HepG2 (cell line): ENCODE results near the gene DCAF7. TPM values are rescaled to one million over a fixed set of nuclear protein-coding genes. Genes with fewer than 3 reads are reported as not detected.

Experiments
- ARID4A ChIP-seq: sonication (generic); formaldehyde crosslinking; IDR thresholded peaks from 2 replicates; pipeline ENCODE4 v1.5.0; 2020; ENCODE audit warnings: mild to moderate bottlenecking, missing genetic modification reagents, borderline replicate concordance
- CC2D1A ChIP-seq: sonication (generic); formaldehyde crosslinking; IDR thresholded peaks from 2 replicates; pipeline ENCODE4 v1.8.1; 2023; ENCODE audit warnings: mild to moderate bottlenecking, missing genetic modification reagents
- CREBL2 ChIP-seq: sonication (generic); formaldehyde crosslinking; IDR thresholded peaks from 2 replicates; pipeline ENCODE4 v1.8.1; 2023; ENCODE audit warnings: missing genetic modification reagents, mild to moderate bottlenecking, borderline replicate concordance
- HOXD1 ChIP-seq: sonication (generic); formaldehyde crosslinking; IDR thresholded peaks from 2 replicates; pipeline ENCODE4 v1.5.0; 2020; ENCODE audit warnings: missing genetic modification reagents
- KLF15 ChIP-seq: sonication (generic); formaldehyde crosslinking; IDR thresholded peaks from 2 replicates; pipeline ENCODE4 v1.8.1; 2023; ENCODE audit warnings: borderline replicate concordance, mild to moderate bottlenecking, inconsistent platforms, missing genetic modification reagents, mixed read lengths
- KLF9 ChIP-seq: IDR thresholded peaks from 2 replicates; pipeline ENCODE4 v1.6.1; 2016; ENCODE audit warnings: low read depth
- PRPF4 ChIP-seq: fragments of 200-400 bp; formaldehyde crosslinking; IDR thresholded peaks from 2 replicates; pipeline ENCODE4 v1.6.1; 2016; ENCODE audit warnings: low read length, low read depth; ENCODE audit not compliant: poor library complexity, severe bottlenecking
- RAD21 ChIP-seq: fragments of 450-650 bp; formaldehyde crosslinking; IDR thresholded peaks from 2 replicates; pipeline ENCODE4 v1.5.0; 2020; ENCODE audit warnings: mild to moderate bottlenecking
- SMARCC2 ChIP-seq: fragments of 450-650 bp; IDR thresholded peaks from 2 replicates; pipeline ENCODE4 v1.6.1; 2017; ENCODE audit warnings: antibody characterized with exemption, mild to moderate bottlenecking
- STAG1 ChIP-seq: sonication (generic); formaldehyde crosslinking; IDR thresholded peaks from 2 replicates; pipeline ENCODE4 v1.4.0; 2020; ENCODE audit warnings: missing genetic modification reagents
- TBP ChIP-seq: sonication (generic); formaldehyde crosslinking; IDR thresholded peaks from 2 replicates; pipeline ENCODE4 v1.5.0; 2020; ENCODE audit warnings: missing genetic modification reagents
- THAP7 ChIP-seq: sonication (generic); formaldehyde crosslinking; IDR thresholded peaks from 2 replicates; pipeline ENCODE4 v1.8.1; 2023; ENCODE audit warnings: mild to moderate bottlenecking, missing genetic modification reagents
- TP53 ChIP-seq: sonication (generic); formaldehyde crosslinking; conservative IDR thresholded peaks from 2 replicates; pipeline ENCODE4 v1.4.0; 2020; ENCODE audit warnings: missing genetic modification reagents
- YEATS4 ChIP-seq: sonication (generic); formaldehyde crosslinking; IDR thresholded peaks from 2 replicates; pipeline ENCODE4 v1.4.0; 2020; ENCODE audit warnings: missing genetic modification reagents, borderline replicate concordance
- ZNF234 ChIP-seq: sonication (generic); formaldehyde crosslinking; conservative IDR thresholded peaks from 2 replicates; pipeline ENCODE4 v1.5.1; 2020; ENCODE audit warnings: mild to moderate bottlenecking, missing genetic modification reagents
- ZNF292 ChIP-seq: sonication (generic); formaldehyde crosslinking; IDR thresholded peaks from 2 replicates; pipeline ENCODE4 v1.8.1; 2022; ENCODE audit warnings: mild to moderate bottlenecking, low read depth, missing genetic modification reagents, borderline replicate concordance
- ZNF382 ChIP-seq: sonication (generic); formaldehyde crosslinking; IDR thresholded peaks from 2 replicates; pipeline ENCODE4 v1.5.0; 2020; ENCODE audit warnings: missing genetic modification reagents, mild to moderate bottlenecking, borderline replicate concordance
- ZNF512 ChIP-seq: sonication (generic); formaldehyde crosslinking; IDR thresholded peaks from 2 replicates; pipeline ENCODE4 v1.4.0; 2020; ENCODE audit warnings: mild to moderate bottlenecking, missing genetic modification reagents
- ZNF557 ChIP-seq: sonication (generic); formaldehyde crosslinking; IDR thresholded peaks from 2 replicates; pipeline ENCODE4 v1.4.0; 2020; ENCODE audit warnings: missing genetic modification reagents
- ZNF629 ChIP-seq: sonication (generic); formaldehyde crosslinking; conservative IDR thresholded peaks from 2 replicates; pipeline ENCODE4 v1.5.0; 2020; ENCODE audit warnings: missing genetic modification reagents
- ZNF775 ChIP-seq: sonication (generic); formaldehyde crosslinking; IDR thresholded peaks from 2 replicates; pipeline ENCODE4 v1.4.0; 2020; ENCODE audit warnings: missing genetic modification reagents, mild to moderate bottlenecking, moderate library complexity, borderline replicate concordance
- polyA plus RNA-seq, 8 experiments: library from polyadenylated mRNA; depleted of rRNA in 3 of 8; stranded (reverse) in 7 of 8; unstranded in 1 of 8; fragments of >200 nt; fragmentation: Illumina TruSeq in 4 of 8; extraction: Trizol in 4 of 8; gene quantifications; 2 replicates each; pipeline versions ENCODE4 v1.2.1 to v1.2.3, GENCODE V29; 2011 to 2016; ENCODE audit warnings: low read depth in 4 of 8, missing spikeins in 1 of 8, mixed read lengths in 1 of 8; ENCODE audit not compliant: insufficient read depth in 1 of 8
- total RNA-seq, 5 experiments: library from RNA; depleted of rRNA; stranded (reverse); fragments of >200 nt; fragmentation: Illumina TruSeq; extraction: Trizol; gene quantifications; 2 replicates each; pipeline ENCODE4 v1.2.3, GENCODE V29; 2016; ENCODE audit warnings: low read depth in 1 of 5
- TF ChIP-seq, protein P1 (sequence below): sonication (generic); formaldehyde crosslinking; IDR thresholded peaks from 2 replicates; pipeline ENCODE4 v1.5.0; 2020; ENCODE audit warnings: missing genetic modification reagents

DCAF7 gene
- total and polyA plus RNA-seq, 2 of the 13 experiments (the other 11 are each of a cell fraction or from before 2014, with no cell fraction given): 55.2 to 73.4 TPM

- no peak for TF ChIP-seq ZNF775 (CRISPR knock-in tag)
- no peak for TF ChIP-seq ZNF382
- peak; percentile 81; the same call in 1 of the 2 replicates for TF ChIP-seq ARID4A (CRISPR knock-in tag)
- TF ChIP-seq ZNF292: peak; percentile 92
- no peak for TF ChIP-seq TBP (CRISPR knock-in tag)
- TF ChIP-seq ZNF629 (CRISPR knock-in tag): peak; percentile 35; the same call in 1 of the 2 replicates
- 0 out of 2 replicates have a peak, but pooled peaks have one; percentile 28 for TF ChIP-seq TP53 (CRISPR knock-in tag)
- TF ChIP-seq ZNF557 (CRISPR knock-in tag): no peak
- no peak for TF ChIP-seq CC2D1A
- TF ChIP-seq RAD21 (CRISPR knock-in tag): peak; percentile 37; the same call in 1 of the 2 replicates
- no peak; the same call in 1 of the 2 replicates for TF ChIP-seq YEATS4 (CRISPR knock-in tag)
- TF ChIP-seq HOXD1 (CRISPR knock-in tag): peak; percentile 79; the same call in 1 of the 2 replicates
- TF ChIP-seq SMARCC2: no peak
- TF ChIP-seq PRPF4: no peak
- TF ChIP-seq CREBL2: peak; percentile 80; the same call in 1 of the 2 replicates
- TF ChIP-seq ZNF512 (CRISPR knock-in tag): no peak
- TF ChIP-seq STAG1 (CRISPR knock-in tag): peak; percentile 21; the same call in 1 of the 2 replicates
- no peak for TF ChIP-seq KLF9 (CRISPR knock-in tag)
- peak; percentile 94 for TF ChIP-seq THAP7 (CRISPR knock-in tag)
- TF ChIP-seq, protein P1, sequence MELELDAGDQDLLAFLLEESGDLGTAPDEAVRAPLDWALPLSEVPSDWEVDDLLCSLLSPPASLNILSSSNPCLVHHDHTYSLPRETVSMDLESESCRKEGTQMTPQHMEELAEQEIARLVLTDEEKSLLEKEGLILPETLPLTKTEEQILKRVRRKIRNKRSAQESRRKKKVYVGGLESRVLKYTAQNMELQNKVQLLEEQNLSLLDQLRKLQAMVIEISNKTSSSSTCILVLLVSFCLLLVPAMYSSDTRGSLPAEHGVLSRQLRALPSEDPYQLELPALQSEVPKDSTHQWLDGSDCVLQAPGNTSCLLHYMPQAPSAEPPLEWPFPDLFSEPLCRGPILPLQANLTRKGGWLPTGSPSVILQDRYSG (CRISPR knock-in tag): no peak
- no peak for TF ChIP-seq ZNF234 (CRISPR knock-in tag)
- TF ChIP-seq KLF15 (CRISPR knock-in tag): peak; percentile 64; the same call in 1 of the 2 replicates
Measured at GRCh38 chr17:63621684-63622573, 71.7 kb downstream of the DCAF7 start, which contains the start of gene MAP3K3 (continued).
